HepG2 (cell line): Measurements from ENCODE around the gene CHST6. TPM values are rescaled to one million over a fixed set of nuclear protein-coding genes. Genes with fewer than 3 reads are reported as not detected.

ENCODE experiments used
- ATAC-seq: fragments of 200-7000 bp; cut with Tn5 transposase; 3 replicates; pipeline ENCODE4 v1.9.1; 2020; ENCODE audit warnings: mild to moderate bottlenecking, moderate library complexity
- BruUV-seq: library from RNA; stranded (reverse); fragments of 400-500 nt; replicated peaks from 2 replicates; lab custom pipeline; 2021; lab: Mats Ljungman, UMichigan
- CTCF ChIA-PET: fragments of 300-600 bp; formaldehyde crosslinking; extraction: SDS; loops from one replicate; lab custom pipeline; 2021; ENCODE audit warnings: low total read pairs, inconsistent platforms, low intra/inter-chr PET ratio; lab: Yijun Ruan, JAX
- POLR2A ChIA-PET: fragments of 350-600 bp; sonication (Branson Sonifier 250); formaldehyde crosslinking; loops from one replicate; lab custom pipeline; 2020; ENCODE audit warnings: antibody characterized with exemption, inconsistent platforms; lab: Yijun Ruan, JAX
- DNase-seq: peaks from one replicate; pipeline ENCODE4 v3.0.0-alpha.2; 2015; ENCODE audit warnings: low spot score
- FAIRE-seq: peaks from 3 replicates; lab custom pipeline; 2011; peaks lifted over from hg19 to GRCh38; lab: Jason Lieb, UNC
- H2AFZ ChIP-seq: one replicate; pipeline ENCODE4 v1.6.1; 2011; ENCODE audit warnings: low read length, inconsistent platforms
- H3K27ac ChIP-seq: fragments of 300-600 bp; 3 replicates; pipeline ENCODE4 v1.8.0; 2011; ENCODE audit warnings: mixed run types, mild to moderate bottlenecking, mixed read lengths, low read length, inconsistent platforms; ENCODE audit not compliant: insufficient read depth; ENCODE audit errors: extremely low read length
- H3K27me3 ChIP-seq, 2 experiments: fragments of 200-600 bp in 1 of 2; 2 replicates in 1 of 2; 3 replicates in 1 of 2; pipeline versions ENCODE4 v1.6.0 to v1.8.0; 2011; ENCODE audit warnings: low read length in 2 of 2, mild to moderate bottlenecking in 2 of 2, moderate library complexity in 2 of 2, inconsistent platforms in 1 of 2; ENCODE audit not compliant: insufficient read depth in 2 of 2, control insufficient read depth in 1 of 2
- H3K36me3 ChIP-seq, 2 experiments: fragments of 200-600 bp in 1 of 2; replicated peaks in 1 of 2; 2 replicates in 1 of 2; 3 replicates in 1 of 2; pipeline versions ENCODE4 v1.5.1 to v1.8.0; 2011; ENCODE audit warnings: low read length in 2 of 2, inconsistent platforms in 1 of 2; ENCODE audit not compliant: insufficient read depth in 2 of 2, control insufficient read depth in 1 of 2
- H3K4me1 ChIP-seq: 2 replicates; pipeline ENCODE4 v1.5.1; 2012; ENCODE audit warnings: low read length, inconsistent platforms; ENCODE audit not compliant: insufficient read depth
- H3K4me2 ChIP-seq: 2 replicates; pipeline ENCODE4 v1.6.0; 2011; ENCODE audit warnings: low read depth, low read length, inconsistent platforms
- H3K4me3 ChIP-seq, 3 experiments: fragments of 200-600 bp in 1 of 3; sonication (generic), shearing (Covaris generic) in 1 of 3; replicated peaks in 1 of 3; 2 replicates each; pipeline ENCODE4 v1.5.1; 2011 to 2016; ENCODE audit warnings: low read length in 3 of 3, inconsistent platforms in 2 of 3, low read depth in 2 of 3, mild to moderate bottlenecking in 2 of 3, control low read depth in 1 of 3, mixed read lengths in 1 of 3; ENCODE audit not compliant: insufficient read depth in 1 of 3
- H3K79me2 ChIP-seq: one replicate; pipeline ENCODE4 v1.6.1; 2011; ENCODE audit warnings: low read length, inconsistent platforms; ENCODE audit not compliant: insufficient read depth
- H3K9ac ChIP-seq: 2 replicates; pipeline ENCODE4 v1.6.0; 2011; ENCODE audit warnings: mild to moderate bottlenecking, low read depth, low read length, inconsistent platforms; ENCODE audit not compliant: insufficient read depth
- H3K9me3 ChIP-seq: 2 replicates; pipeline ENCODE4 v1.5.1; 2012; ENCODE audit warnings: mild to moderate bottlenecking, low read length
- H4K20me1 ChIP-seq: 2 replicates; pipeline ENCODE4 v1.6.0; 2011; ENCODE audit warnings: inconsistent platforms, mild to moderate bottlenecking, low read length, moderate library complexity; ENCODE audit not compliant: insufficient read depth
- ARNT2 ChIP-seq: sonication (generic); formaldehyde crosslinking; IDR thresholded peaks from 2 replicates; pipeline ENCODE4 v1.8.0; 2022; ENCODE audit warnings: mild to moderate bottlenecking, low read depth, missing genetic modification reagents, moderate library complexity
- BCL6 ChIP-seq: IDR thresholded peaks from 2 replicates; pipeline ENCODE4 v1.6.1; 2016; ENCODE audit warnings: missing genetic modification reagents, missing compliant biosample characterization
- CHD4 ChIP-seq: fragments of 200-600 bp; sonication (generic); IDR thresholded peaks from 2 replicates; pipeline ENCODE4 v1.7.0; 2017; ENCODE audit warnings: mild to moderate bottlenecking, low read length, borderline replicate concordance
- FIP1L1 ChIP-seq: fragments of 200-400 bp; formaldehyde crosslinking; IDR thresholded peaks from 2 replicates; pipeline ENCODE4 v1.6.1; 2018; ENCODE audit warnings: low read depth, mild to moderate bottlenecking, low read length, moderate library complexity, borderline replicate concordance; ENCODE audit not compliant: insufficient read depth
- MEF2D ChIP-seq: sonication (generic); formaldehyde crosslinking; IDR thresholded peaks from 2 replicates; pipeline ENCODE4 v1.5.1; 2020; ENCODE audit warnings: mild to moderate bottlenecking, missing genetic modification reagents
- POLR2AphosphoS2 ChIP-seq: IDR thresholded peaks from 2 replicates; pipeline ENCODE4 v1.6.1; 2011; ENCODE audit warnings: low read depth, low read length, improper control_type of control experiment
- REXO4 ChIP-seq: sonication (generic); formaldehyde crosslinking; IDR thresholded peaks from 2 replicates; pipeline ENCODE4 v1.8.0; 2022; ENCODE audit warnings: missing genetic modification reagents, mild to moderate bottlenecking, borderline replicate concordance
- ZNF337 ChIP-seq: sonication (generic); formaldehyde crosslinking; IDR thresholded peaks from 2 replicates; pipeline ENCODE4 v1.5.1; 2020; ENCODE audit warnings: missing genetic modification reagents, low read depth, mild to moderate bottlenecking, borderline replicate concordance
- ZNF501 ChIP-seq: sonication (generic); formaldehyde crosslinking; IDR thresholded peaks from 2 replicates; pipeline ENCODE4 v1.5.1; 2020; ENCODE audit warnings: mild to moderate bottlenecking, moderate library complexity, missing genetic modification reagents
- ZNF567 ChIP-seq: sonication (generic); formaldehyde crosslinking; IDR thresholded peaks from 2 replicates; pipeline ENCODE4 v1.8.1; 2023; ENCODE audit warnings: mild to moderate bottlenecking, missing genetic modification reagents, borderline replicate concordance
- ZNF746 ChIP-seq: sonication (generic); formaldehyde crosslinking; IDR thresholded peaks from 2 replicates; pipeline ENCODE4 v1.8.0; 2022; ENCODE audit warnings: mild to moderate bottlenecking, missing genetic modification reagents
- WGBS: methylation state at CpG from one replicate; pipeline ENCODE4 v1.1.6; 2017; ENCODE audit warnings: low lambda C conversion rate; 5-methylcytosine and 5-hydroxymethylcytosine counted together
- in situ Hi-C: cut with HindIII; loops from 2 replicates; pipeline ENCODE4 v1.10.0; 2017; ENCODE audit warnings: low pct_unique_long_range_greater_than_20kb; ENCODE audit not compliant: extremely low pct_ligation_motif_present
- intact Hi-C: fragments of 100-400 bp; cut with micrococcal nuclease; formaldehyde crosslinking; loops from one replicate; pipeline ENCODE4 v1.10.0; 2022; ENCODE audit not compliant: unreplicated experiment
- polyA plus RNA-seq, 8 experiments: library from polyadenylated mRNA; depleted of rRNA in 3 of 8; stranded (reverse) in 7 of 8; unstranded in 1 of 8; fragments of >200 nt; fragmentation: Illumina TruSeq in 4 of 8; extraction: Trizol in 4 of 8; gene quantifications; 2 replicates each; pipeline versions ENCODE4 v1.2.1 to v1.2.3, GENCODE V29; 2011 to 2016; ENCODE audit warnings: low read depth in 4 of 8, missing spikeins in 1 of 8, mixed read lengths in 1 of 8; ENCODE audit not compliant: insufficient read depth in 1 of 8
- total RNA-seq, 5 experiments: library from RNA; depleted of rRNA; stranded (reverse); fragments of >200 nt; fragmentation: Illumina TruSeq; extraction: Trizol; gene quantifications; 2 replicates each; pipeline ENCODE4 v1.2.3, GENCODE V29; 2016; ENCODE audit warnings: low read depth in 1 of 5
- TF ChIP-seq, protein P1 (sequence below): sonication (generic); formaldehyde crosslinking; IDR thresholded peaks from 2 replicates; pipeline ENCODE4 v1.4.0; 2020; ENCODE audit warnings: missing genetic modification reagents, mild to moderate bottlenecking, borderline replicate concordance

The CHST6 gene
- total and polyA plus RNA-seq, 2 of the 13 experiments (the other 11 are each of a cell fraction or from before 2014, with no cell fraction given), result 0.18 to 0.91 TPM

DNA sequence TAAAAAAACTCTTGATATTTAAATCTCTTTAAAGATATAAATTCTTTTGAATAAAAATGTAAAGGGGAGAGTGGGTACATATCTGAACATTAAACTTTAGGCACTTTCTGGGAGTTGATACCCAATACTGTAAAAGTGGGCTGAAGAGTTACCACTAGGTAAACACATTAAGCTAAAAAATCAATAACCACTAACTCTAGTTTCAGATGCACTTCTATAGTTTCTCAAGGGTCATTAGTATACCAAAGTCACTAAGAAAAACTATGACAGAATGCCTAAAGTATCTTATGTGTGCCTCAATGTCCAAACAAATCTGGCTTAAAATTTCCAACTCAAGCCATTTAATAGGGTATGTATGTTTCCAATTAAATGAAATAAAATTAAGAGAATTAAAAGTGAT, 48.8 kb downstream of the CHST6 start (continued):
- TF ChIP-seq BCL6 (CRISPR knock-in tag) (peak; percentile 36; the same call in 1 of the 2 replicates), CHD4 (no peak), MEF2D (CRISPR knock-in tag) (no peak), ZNF337 (CRISPR knock-in tag) (no peak), ARNT2 (CRISPR knock-in tag) (no peak)
- TF ChIP-seq, all 625 proteins: peak for 17

DNA sequence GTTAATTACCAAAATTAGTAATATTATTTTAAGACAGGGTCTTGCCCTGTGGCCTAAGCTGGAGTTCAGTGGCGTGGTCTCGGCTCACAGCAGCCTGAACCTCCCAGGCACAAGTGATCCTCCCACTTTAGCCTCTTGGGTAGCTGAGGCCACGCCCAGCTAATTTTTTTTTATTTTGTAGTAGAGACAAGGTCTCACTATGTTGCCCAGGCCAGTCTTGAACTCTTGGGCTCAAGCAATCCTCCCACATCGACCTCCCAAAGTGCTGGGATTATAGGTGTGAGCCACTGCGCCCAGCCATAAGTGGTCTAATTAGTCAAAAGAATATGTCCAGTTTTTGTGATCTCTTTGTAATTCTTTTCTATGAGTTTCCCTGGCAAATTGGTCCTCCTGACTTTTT, 49.9 kb downstream of the CHST6 start:
- ATAC-seq (no peak), DNase-seq (no peak), FAIRE-seq (no peak)
- Histone ChIP-seq H4K20me1 (no peaks in the 10 kb centered on the region), H3K4me1 (peaks cover 15% of the 10 kb centered on the region), H3K27ac (no peak overlapping the region), H3K4me2 (no peak overlapping the region), H3K4me3 (no peak overlapping the region), H3K9ac (no peak overlapping the region), H3K9me3 (no peaks in the 10 kb centered on the region), H2AFZ (no peak overlapping the region), H3K79me2 (peaks cover 6% of the 10 kb centered on the region), H3K27me3 (no peaks in the 10 kb centered on the region), H3K36me3 (peaks cover 5 to 33% of the 10 kb centered on the region in 2 experiments; a peak in 4 of 5 replicates)
- CTCF ChIA-PET, result no interaction called here
- no TSS peak for BruUV-seq
- intact Hi-C loops (no loop called here), in situ Hi-C loops (no loop called here)
- WGBS, result 77% methylated on average over 5 of the region's 5 CpGs
- POLR2A ChIA-PET, result interaction anchor here (1.9 kb wide), 1 partner anchor 12 kb away, joined by 6 read pairs; the partner anchor contains the start of gene CFDP1
- TF ChIP-seq FIP1L1 (no peak), POLR2AphosphoS2 (no peak), ZNF501 (CRISPR knock-in tag) (no peak), ZNF567 (no peak), REXO4 (CRISPR knock-in tag) (no peak), ZNF746 (CRISPR knock-in tag) (no peak)
- TF ChIP-seq, protein P1, sequence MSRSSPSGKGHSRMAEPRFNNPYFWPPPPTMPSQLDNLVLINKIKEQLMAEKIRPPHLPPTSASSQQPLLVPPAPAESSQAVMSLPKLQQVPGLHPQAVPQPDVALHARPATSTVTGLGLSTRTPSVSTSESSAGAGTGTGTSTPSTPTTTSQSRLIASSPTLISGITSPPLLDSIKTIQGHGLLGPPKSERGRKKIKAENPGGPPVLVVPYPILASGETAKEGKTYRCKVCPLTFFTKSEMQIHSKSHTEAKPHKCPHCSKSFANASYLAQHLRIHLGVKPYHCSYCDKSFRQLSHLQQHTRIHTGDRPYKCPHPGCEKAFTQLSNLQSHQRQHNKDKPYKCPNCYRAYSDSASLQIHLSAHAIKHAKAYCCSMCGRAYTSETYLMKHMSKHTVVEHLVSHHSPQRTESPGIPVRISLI (CRISPR knock-in tag), result no peak
